IPS-15b (cell line): ENCODE data around the gene SSBP3.

Source experiments
- H3K27me3 ChIP-seq: one replicate; pipeline ENCODE4 v1.6.1; 2013; ENCODE audit warnings: low read length; ENCODE audit not compliant: control insufficient read depth, insufficient read depth
- H3K36me3 ChIP-seq: one replicate; pipeline ENCODE4 v1.6.1; 2013; ENCODE audit warnings: low read length; ENCODE audit not compliant: control insufficient read depth, insufficient read depth
- H3K4me1 ChIP-seq: one replicate; pipeline ENCODE4 v1.6.1; 2013; ENCODE audit warnings: mild to moderate bottlenecking, low read length; ENCODE audit not compliant: control insufficient read depth, insufficient read depth
- H3K4me3 ChIP-seq: one replicate; pipeline ENCODE4 v1.5.1; 2013; ENCODE audit warnings: low read depth, low read length
- H3K9ac ChIP-seq: one replicate; pipeline ENCODE4 v1.6.1; 2013; ENCODE audit warnings: low read depth, mild to moderate bottlenecking, low read length
- H3K9me3 ChIP-seq: one replicate; pipeline ENCODE4 v1.6.1; 2013; ENCODE audit warnings: mild to moderate bottlenecking, low read length; ENCODE audit not compliant: control insufficient read depth, insufficient read depth

SSBP3 gene

GRCh38 chr1:54341763-54342162 lies 64.4 kb downstream of the SSBP3 start:
- Histone ChIP-seq H3K9me3 (no peaks in the 10 kb centered on the region), H3K9ac (no peak overlapping the region), H3K4me1 (peaks cover 27% of the 10 kb centered on the region), H3K36me3 (peaks cover 4% of the 10 kb centered on the region), H3K27me3 (no peaks in the 10 kb centered on the region), H3K4me3 (no peak overlapping the region)

DNA sequence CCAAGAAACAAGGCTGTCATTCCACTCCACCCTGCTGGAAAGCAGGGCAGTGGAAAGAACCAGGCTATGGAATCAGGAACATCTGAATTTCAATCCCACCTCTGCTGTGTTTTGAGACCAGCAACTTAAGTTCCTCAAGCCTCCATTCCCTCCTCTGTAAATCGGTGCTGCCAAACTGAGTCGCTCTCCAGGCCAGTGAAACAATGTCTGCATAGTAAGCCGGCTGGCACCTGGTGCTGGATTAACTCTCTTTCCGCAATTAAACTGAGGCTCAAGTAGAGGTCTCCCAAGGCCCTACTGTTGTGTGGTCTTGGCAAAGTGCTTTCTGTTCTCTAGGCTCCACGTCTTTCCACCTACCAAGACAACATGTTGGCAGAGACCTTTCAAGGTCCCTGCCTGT lies 65.3 kb downstream of the SSBP3 start:
- H3K36me3 ChIP-seq, result peaks cover 4% of the 10 kb centered on the region
- peaks cover 32% of the 10 kb centered on the region for H3K4me1 ChIP-seq
- H3K27me3 ChIP-seq, result no peaks in the 10 kb centered on the region
- no peaks in the 10 kb centered on the region for H3K9me3 ChIP-seq
- H3K4me3 ChIP-seq, result no peak overlapping the region
- H3K9ac ChIP-seq, result no peak overlapping the region

DNA sequence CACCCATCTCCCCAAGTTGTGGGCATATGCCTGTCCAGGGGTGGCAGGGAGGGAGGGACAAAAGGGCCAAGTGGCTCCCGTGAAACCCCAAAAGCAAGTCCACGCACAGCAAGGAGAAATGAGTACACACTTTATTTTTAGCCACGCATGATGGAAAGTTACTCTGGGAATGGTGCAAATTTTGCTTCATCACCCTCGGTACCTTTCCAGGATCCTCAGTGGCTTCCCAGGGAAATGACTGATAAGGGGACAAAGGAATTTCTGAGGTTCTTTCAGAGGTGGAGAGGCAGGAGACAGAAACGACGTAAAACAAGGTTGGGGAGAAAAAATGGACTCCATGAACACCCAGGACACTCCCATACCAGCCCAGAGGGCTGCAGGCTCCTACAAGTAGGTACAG lies 65.8 kb downstream of the SSBP3 start:
- Histone ChIP-seq H3K4me1 (peaks cover 32% of the 10 kb centered on the region), H3K4me3 (no peak overlapping the region), H3K27me3 (no peaks in the 10 kb centered on the region), H3K36me3 (peaks cover 4% of the 10 kb centered on the region), H3K9ac (no peak overlapping the region), H3K9me3 (no peaks in the 10 kb centered on the region)

DNA sequence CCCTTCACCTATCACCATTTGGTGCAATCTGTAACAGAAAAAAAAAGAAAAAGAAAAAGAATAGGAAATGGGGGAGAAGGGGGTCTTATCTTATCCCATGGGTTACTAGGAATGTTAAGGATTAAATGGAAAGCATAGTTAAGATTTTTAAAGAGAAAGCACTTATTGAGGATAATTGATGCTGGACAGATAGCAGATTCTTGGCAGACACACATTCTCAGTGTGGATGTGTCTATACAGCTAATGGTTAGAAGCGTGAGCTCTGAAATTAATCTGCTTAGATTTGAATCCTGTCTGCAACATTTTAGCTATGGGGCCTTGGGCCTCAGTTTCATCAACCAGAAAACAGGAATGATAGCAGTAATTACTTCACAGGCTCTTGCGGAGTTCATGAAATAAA lies 67.1 kb downstream of the SSBP3 start:
- Histone ChIP-seq H3K4me1 (peaks cover 25% of the 10 kb centered on the region), H3K9me3 (no peaks in the 10 kb centered on the region), H3K4me3 (no peak overlapping the region), H3K9ac (no peak overlapping the region), H3K36me3 (no peaks in the 10 kb centered on the region), H3K27me3 (no peaks in the 10 kb centered on the region)

DNA sequence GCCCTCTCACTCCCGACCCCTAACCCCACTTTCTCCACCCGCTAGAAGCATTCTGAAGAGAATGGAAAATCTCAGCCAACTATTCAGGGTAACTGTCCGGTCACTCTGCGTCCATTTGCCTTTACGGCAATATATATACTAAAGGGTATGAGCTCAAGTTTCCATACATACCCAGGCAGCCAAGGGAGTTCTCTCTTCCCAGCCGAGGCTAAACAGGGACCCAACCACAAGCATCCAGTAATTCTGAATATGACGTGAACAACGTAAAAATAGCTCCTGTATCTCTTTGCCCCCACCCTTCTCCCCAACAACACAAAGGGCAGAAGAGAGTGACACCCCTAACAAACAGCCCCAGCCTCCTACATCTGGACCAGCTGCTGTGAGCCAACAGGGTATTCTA lies 67.7 kb downstream of the SSBP3 start:
- H3K36me3 ChIP-seq, result no peaks in the 10 kb centered on the region
- no peaks in the 10 kb centered on the region for H3K27me3 ChIP-seq

GRCh38 chr1:54337928-54338327 lies 68.3 kb downstream of the SSBP3 start:
- Histone ChIP-seq H3K4me1 (peaks cover 25% of the 10 kb centered on the region), H3K9me3 (no peaks in the 10 kb centered on the region), H3K4me3 (no peak overlapping the region), H3K27me3 (no peaks in the 10 kb centered on the region), H3K36me3 (no peaks in the 10 kb centered on the region), H3K9ac (no peak overlapping the region)

More for the DNA sequence above, 67.7 kb downstream of the SSBP3 start:
- no peaks in the 10 kb centered on the region for H3K9me3 ChIP-seq
- H3K9ac ChIP-seq, result no peak overlapping the region
- H3K4me3 ChIP-seq, result no peak overlapping the region
- H3K4me1 ChIP-seq, result peaks cover 25% of the 10 kb centered on the region

- no peak overlapping the region for H3K9ac ChIP-seq
- H3K4me1 ChIP-seq, result peaks cover 26% of the 10 kb centered on the region
- no peaks in the 10 kb centered on the region for H3K9me3 ChIP-seq
- H3K36me3 ChIP-seq, result peaks cover 4% of the 10 kb centered on the region
- H3K27me3 ChIP-seq, result no peaks in the 10 kb centered on the region
- H3K4me3 ChIP-seq, result no peak overlapping the region
Observed at GRCh38 chr1:54337034-54337433, 69.2 kb downstream of the SSBP3 start.

DNA sequence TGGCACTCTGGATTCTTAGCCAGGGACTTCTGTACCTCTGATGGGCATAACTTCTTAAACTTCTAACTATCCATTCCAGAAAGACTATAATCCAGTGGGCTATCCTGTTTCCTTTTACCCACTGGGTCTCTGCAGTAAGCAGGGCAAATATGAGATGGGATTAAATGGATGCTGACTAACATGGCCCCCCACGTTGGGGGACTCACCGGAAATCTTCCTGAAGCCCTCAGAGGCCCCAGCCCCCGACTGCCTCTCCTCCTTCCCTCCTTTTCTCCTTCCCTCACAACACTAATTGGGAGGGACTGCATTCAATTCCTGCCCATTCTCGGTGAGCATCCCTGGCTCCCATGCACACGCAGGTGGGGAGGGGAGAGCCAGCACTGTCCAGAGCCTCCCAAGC lies 70.1 kb downstream of the SSBP3 start:
- H3K9ac ChIP-seq, result no peak overlapping the region
- peaks cover 10% of the 10 kb centered on the region for H3K36me3 ChIP-seq
- no peak overlapping the region for H3K4me3 ChIP-seq
- no peaks in the 10 kb centered on the region for H3K9me3 ChIP-seq
- no peaks in the 10 kb centered on the region for H3K27me3 ChIP-seq
- H3K4me1 ChIP-seq, result peaks cover 26% of the 10 kb centered on the region

- Histone ChIP-seq H3K4me1 (peaks cover 26% of the 10 kb centered on the region), H3K4me3 (no peak overlapping the region), H3K27me3 (no peaks in the 10 kb centered on the region), H3K9me3 (no peaks in the 10 kb centered on the region), H3K9ac (no peak overlapping the region), H3K36me3 (peaks cover 10% of the 10 kb centered on the region)
Observed at GRCh38 chr1:54335755-54336108, 70.5 kb downstream of the SSBP3 start.

GRCh38 chr1:54335011-54335754 lies 71.0 kb downstream of the SSBP3 start:
- peaks cover 31% of the 10 kb centered on the region for H3K4me1 ChIP-seq
- H3K4me3 ChIP-seq, result no peak overlapping the region
- H3K36me3 ChIP-seq, result peaks cover 10% of the 10 kb centered on the region
- H3K9me3 ChIP-seq, result no peaks in the 10 kb centered on the region
- H3K9ac ChIP-seq, result no peak overlapping the region
- H3K27me3 ChIP-seq, result no peaks in the 10 kb centered on the region

DNA sequence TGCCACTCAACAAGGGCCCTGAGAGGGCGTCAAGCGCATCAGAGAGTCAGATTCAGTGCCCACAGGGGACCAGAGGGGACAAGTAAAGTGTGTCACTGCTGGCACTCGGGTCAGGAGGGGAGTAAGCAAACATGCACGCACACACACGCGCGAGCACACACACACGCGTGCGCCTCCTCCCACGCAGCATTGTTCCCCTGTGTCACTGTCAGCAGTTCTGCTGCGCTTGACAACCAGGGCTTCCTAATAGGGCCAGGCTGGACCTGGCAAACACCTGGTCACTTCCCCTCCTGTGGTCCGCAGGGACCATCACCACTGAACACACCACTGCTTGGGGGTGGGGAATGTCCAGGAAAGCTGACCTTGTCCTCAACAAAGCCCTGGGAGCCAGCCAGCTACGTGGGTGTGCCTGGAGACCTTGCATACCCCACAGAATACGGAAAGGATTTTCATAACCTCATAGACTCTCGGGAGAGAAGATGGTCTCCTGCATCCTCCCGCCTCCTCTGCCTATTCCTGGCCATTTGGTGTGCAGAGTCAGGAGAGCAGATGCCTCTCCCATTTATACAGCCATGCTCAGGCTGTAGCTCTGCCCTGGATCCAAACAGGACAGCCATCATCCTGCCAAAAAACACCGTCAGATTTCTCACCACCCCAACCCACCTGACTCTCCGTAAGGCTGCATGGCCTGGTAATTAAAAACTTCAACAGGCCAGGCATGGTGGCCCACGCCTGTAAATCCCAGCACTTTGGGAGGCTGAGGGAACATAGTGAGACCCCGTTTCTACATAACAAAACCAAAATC lies 73.2 kb downstream of the SSBP3 start:
- Histone ChIP-seq H3K9ac (peak overlapping the region; percentile 47), H3K36me3 (peaks cover 10% of the 10 kb centered on the region), H3K4me3 (no peak overlapping the region), H3K4me1 (peaks cover 51% of the 10 kb centered on the region), H3K27me3 (no peaks in the 10 kb centered on the region), H3K9me3 (no peaks in the 10 kb centered on the region)

GRCh38 chr1:54331843-54332463 lies 74.2 kb downstream of the SSBP3 start:
- Histone ChIP-seq H3K9me3 (no peaks in the 10 kb centered on the region), H3K27me3 (no peaks in the 10 kb centered on the region), H3K4me1 (peaks cover 59% of the 10 kb centered on the region), H3K9ac (peak overlapping the region; percentile 54), H3K4me3 (no peak overlapping the region), H3K36me3 (peaks cover 10% of the 10 kb centered on the region)
